Activated CD4-positive, alpha-beta T cell treated with anti-CD3 and anti-CD28 coated beads, Interleukin-2, amount 10 ng/mL, durations not matched to agents 7 days and 5 days (primary cell): ENCODE results near the gene CTIF. TPM values are rescaled to one million over a fixed set of nuclear protein-coding genes. Genes with fewer than 3 reads are reported as not detected.
A peak's percentile ranks its signal among the peaks of the same experiment; 100 is the strongest.

ENCODE experiments used
- CTCF ChIA-PET: fragments of 350-600 bp; sonication (Branson Sonifier 250); formaldehyde crosslinking; loops from one replicate; lab custom pipeline; 2021; ENCODE audit warnings: antibody characterized with exemption; lab: Charles Lee
- POLR2A ChIA-PET: fragments of 350-600 bp; sonication (Branson Sonifier 250); formaldehyde crosslinking; loops from one replicate; lab custom pipeline; 2021; ENCODE audit warnings: antibody characterized with exemption; lab: Charles Lee
- DNase-seq: peaks from one replicate; pipeline ENCODE4 v3.0.0-alpha.2; 2020
- H3K27ac Mint-ChIP-seq: one replicate; pipeline ENCODE4 v1.8.0; 2021; ENCODE audit warnings: mild to moderate bottlenecking, moderate library complexity, mixed read lengths
- H3K27me3 Mint-ChIP-seq: one replicate; pipeline ENCODE4 v1.8.0; 2021; ENCODE audit warnings: mixed read lengths
- H3K36me3 Mint-ChIP-seq: one replicate; pipeline ENCODE4 v1.8.0; 2021; ENCODE audit warnings: low read depth, mixed read lengths
- H3K4me1 Mint-ChIP-seq: one replicate; pipeline ENCODE4 v1.8.0; 2021; ENCODE audit warnings: mixed read lengths
- H3K4me3 Mint-ChIP-seq: one replicate; pipeline ENCODE4 v1.8.0; 2021; ENCODE audit warnings: mild to moderate bottlenecking, moderate library complexity, mixed read lengths
- H3K9me3 Mint-ChIP-seq: one replicate; pipeline ENCODE4 v1.8.0; 2021; ENCODE audit warnings: mixed read lengths
- total RNA-seq, 2 experiments: library from RNA; stranded (reverse); gene quantifications; one replicate each; pipeline ENCODE4 v1.2.3, GENCODE V29; 2021

Gene CTIF
- total RNA-seq, 2 experiments from 2014 or later, result 1.5 to 2.7 TPM

DNA sequence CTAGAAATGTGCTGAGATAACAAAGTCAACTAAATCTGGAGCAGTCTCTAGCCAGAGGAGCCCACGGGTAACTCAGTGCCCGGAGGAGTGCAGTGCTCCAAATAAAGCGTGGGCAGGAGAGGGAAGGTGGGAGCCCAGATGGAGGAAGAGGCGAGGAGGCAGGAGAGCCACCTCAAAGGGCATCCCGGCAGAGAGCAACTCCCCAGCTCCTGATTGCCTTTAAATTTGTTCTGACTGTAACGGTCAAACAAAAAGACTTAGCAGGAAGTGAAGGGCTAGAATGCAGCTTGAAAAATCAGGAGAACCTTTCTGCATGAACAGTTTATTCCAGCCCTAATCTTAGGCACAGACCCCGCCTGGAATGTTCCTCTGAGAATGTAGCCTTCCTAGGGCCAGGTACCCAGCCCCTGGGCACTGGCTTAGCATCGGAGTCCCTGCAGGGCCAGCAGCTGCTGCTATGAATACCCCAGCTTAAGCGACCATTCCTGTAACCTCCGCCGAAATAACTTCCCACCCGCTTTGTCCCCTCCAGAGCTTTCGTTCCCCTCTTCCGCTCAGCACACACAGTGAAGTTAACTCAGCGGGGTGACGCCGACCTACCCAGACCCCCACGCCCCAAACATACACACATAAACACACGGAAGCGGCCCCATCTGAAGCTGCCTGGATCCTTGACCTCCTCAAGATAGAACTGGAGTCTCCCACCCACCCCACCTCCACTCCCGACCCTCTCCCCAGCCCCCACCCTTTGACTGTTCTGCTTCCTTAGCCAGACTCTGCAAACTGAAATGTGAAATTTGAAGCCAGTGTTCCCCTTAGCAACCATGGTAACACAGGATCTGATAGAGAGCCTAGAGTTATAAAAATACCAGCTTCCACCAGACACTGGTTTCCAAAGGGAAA is 288.7 kb downstream of the CTIF start:
- Mint-ChIP-seq H3K9me3 (peaks cover 2% of the 10 kb centered on the region), H3K4me1 (peaks cover 13% of the 10 kb centered on the region), H3K27ac (no peak overlapping the region), H3K36me3 (peaks cover 11% of the 10 kb centered on the region), H3K27me3 (peaks cover 10% of the 10 kb centered on the region), H3K4me3 (no peak overlapping the region)
- ChIA-PET CTCF (interaction anchor here (1.3 to 2.5 kb wide), 4 partner anchors 8 to 155 kb away, joined by 3 to 10 read pairs (median 4); no protein-coding TSS in a partner anchor), POLR2A (no interaction called here)
- DNase-seq, result no peak

DNA sequence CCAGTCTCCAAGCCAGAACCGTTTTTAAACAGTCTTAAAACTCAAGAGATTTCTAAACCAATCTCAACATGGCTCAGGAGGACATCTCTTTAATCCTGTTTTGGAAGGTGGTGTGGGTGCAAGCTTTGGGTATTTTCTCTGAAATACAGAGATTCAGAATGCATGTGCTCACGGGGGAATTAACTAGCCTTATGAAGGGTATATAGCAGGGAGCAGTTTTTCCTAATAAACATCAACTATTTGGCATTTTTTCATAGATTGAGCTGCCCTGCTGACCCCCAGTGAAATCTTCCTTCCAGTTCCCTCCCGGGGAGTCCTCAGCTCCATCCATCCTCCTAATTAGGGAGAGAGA is 289.3 kb downstream of the CTIF start:
- H3K36me3 Mint-ChIP-seq, result peaks cover 11% of the 10 kb centered on the region
- DNase-seq, result no peak
- H3K9me3 Mint-ChIP-seq, result peaks cover 2% of the 10 kb centered on the region
- ChIA-PET CTCF (interaction anchor here (1.0 to 2.5 kb wide), 3 partner anchors 12 to 21 kb away, joined by 3 to 10 read pairs (median 4); no protein-coding TSS in a partner anchor), POLR2A (no interaction called here)
- H3K27ac Mint-ChIP-seq, result no peak overlapping the region
- peaks cover 20% of the 10 kb centered on the region for H3K4me1 Mint-ChIP-seq
- H3K27me3 Mint-ChIP-seq, result peaks cover 10% of the 10 kb centered on the region
- H3K4me3 Mint-ChIP-seq, result no peak overlapping the region

DNA sequence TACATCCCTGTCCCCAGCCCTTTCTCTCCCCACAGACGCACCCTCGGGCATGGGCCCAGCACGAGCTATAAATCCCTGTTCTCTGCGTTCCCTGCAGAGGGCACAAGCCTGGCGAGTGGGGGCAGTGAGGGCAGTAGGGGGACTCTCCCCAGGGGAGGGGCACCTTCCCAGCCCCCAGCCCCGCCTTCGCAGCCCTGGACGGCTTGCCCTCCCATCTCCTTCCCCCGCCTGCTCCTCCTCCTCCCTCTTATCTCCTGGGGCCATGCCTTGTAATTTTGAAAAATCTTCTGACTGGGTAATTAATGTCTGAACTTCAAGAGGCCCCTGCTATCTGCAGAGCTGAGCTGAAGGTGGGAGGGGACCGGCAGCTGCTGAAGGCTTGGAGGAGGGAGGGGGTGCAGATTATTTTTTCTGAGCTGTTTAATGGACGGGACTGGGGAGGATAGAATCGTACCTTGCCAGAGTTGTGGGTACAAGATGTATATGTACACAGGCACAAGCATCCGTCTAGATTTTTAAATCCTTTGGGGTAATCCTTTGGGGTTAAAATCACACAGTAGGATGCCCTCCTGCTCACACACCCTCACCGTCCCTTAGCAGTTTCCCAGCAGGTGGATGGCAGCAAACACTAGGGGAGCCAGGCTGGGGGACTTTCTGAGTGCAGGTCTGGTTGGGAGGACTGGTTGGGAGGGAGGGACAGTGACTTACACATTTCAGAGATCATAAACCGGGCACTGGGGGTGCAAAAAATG is 290.0 kb downstream of the CTIF start:
- no peak overlapping the region for H3K4me3 Mint-ChIP-seq

DNA sequence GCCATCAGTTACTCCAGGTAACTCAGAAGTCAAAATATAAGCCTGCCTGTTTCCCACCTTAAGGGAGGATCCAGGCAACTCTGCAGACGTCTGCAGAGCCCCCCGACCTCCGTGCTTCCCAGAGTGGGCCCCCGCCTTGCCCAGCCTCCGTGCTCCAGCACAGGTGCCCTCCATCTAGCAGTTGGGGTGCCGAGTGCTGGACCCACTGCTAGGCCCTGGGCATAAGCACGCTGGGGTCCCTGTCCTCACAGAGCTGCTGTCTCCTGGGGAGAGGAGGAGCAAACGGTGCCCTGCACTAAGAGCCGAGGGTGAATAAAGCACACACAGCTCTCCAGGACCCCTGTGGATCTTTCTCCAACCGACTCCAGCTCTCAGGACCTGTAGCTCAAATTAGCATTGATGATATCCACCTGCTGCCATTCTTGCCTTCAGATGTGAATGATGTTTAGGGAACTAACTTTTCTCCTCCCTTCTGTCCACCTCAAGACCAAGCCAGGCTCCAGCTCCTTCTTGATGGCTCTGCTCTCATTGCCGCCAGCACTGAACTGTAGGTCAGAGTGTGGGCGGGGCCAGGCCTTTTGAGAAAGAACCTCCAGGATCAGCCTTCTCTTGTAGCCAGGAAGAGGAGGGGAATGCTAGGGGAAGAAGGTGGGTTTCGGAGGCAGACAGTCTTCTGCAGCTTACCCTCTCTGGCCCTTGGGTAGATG is 290.8 kb downstream of the CTIF start:
- H3K4me1 Mint-ChIP-seq, result peaks cover 33% of the 10 kb centered on the region
- peaks cover 7% of the 10 kb centered on the region for H3K36me3 Mint-ChIP-seq
- H3K27ac Mint-ChIP-seq, result no peak overlapping the region
- no peak overlapping the region for H3K4me3 Mint-ChIP-seq
- POLR2A ChIA-PET, result no interaction called here
- no peaks in the 10 kb centered on the region for H3K9me3 Mint-ChIP-seq
- peaks cover 6% of the 10 kb centered on the region for H3K27me3 Mint-ChIP-seq
- CTCF ChIA-PET, result interaction anchor here (0.6 to 2.5 kb wide), 6 partner anchors 8 to 327 kb away, joined by 3 to 10 read pairs (median 3); no protein-coding TSS in a partner anchor
- no peak for DNase-seq

More for the DNA sequence above, 290.0 kb downstream of the CTIF start:
- Mint-ChIP-seq H3K36me3 (peaks cover 7% of the 10 kb centered on the region), H3K27me3 (peaks cover 7% of the 10 kb centered on the region), H3K9me3 (no peaks in the 10 kb centered on the region), H3K4me1 (peaks cover 26% of the 10 kb centered on the region), H3K27ac (no peak overlapping the region)
- ChIA-PET POLR2A (no interaction called here), CTCF (interaction anchor here (0.9 to 2.5 kb wide), 6 partner anchors 8 to 97 kb away, joined by 3 to 10 read pairs (median 3); no protein-coding TSS in a partner anchor)
- no peak for DNase-seq

DNA sequence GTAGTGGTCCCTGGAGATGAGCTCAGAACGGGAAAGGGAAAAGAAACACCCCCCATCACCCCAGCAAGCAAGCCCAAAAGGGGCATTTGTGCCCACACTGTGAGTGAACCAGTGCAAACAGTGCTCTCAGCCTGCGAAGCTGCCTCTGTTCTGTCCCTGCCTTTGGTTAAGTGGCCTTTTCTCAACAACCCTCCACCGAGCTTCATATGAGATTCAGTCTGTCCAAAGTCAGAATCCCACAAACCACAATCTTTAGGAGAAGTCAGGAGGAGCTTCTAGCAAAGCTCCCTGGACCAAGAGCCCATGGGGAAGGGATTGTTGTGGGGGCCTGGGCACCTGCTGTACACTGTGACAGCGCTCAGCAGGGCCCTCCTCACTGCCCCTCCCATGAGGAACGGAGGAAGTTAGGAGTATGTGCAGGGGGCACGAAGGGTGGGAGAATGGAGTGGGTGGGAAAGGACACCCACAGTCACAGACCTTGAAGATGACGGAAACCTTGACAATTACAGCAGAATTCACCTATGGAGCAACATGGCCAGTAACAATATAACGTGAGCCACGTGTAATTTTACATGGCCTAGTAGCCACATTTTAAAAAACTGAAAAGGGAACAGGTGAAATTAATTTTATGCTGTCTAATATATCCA is 292.4 kb downstream of the CTIF start:
- H3K27me3 Mint-ChIP-seq, result peaks cover 5% of the 10 kb centered on the region
- CTCF ChIA-PET, result interaction anchor here (0.6 to 2.8 kb wide), 3 partner anchors 11 to 78 kb away, joined by 3 to 11 read pairs (median 4); no protein-coding TSS in a partner anchor
- peaks cover 48% of the 10 kb centered on the region for H3K4me1 Mint-ChIP-seq
- DNase-seq, result no peak
- no peaks in the 10 kb centered on the region for H3K9me3 Mint-ChIP-seq
- no peak overlapping the region for H3K4me3 Mint-ChIP-seq
- H3K27ac Mint-ChIP-seq, result peak overlapping the region; percentile 22
- peaks cover 7% of the 10 kb centered on the region for H3K36me3 Mint-ChIP-seq
- POLR2A ChIA-PET, result no interaction called here

DNA sequence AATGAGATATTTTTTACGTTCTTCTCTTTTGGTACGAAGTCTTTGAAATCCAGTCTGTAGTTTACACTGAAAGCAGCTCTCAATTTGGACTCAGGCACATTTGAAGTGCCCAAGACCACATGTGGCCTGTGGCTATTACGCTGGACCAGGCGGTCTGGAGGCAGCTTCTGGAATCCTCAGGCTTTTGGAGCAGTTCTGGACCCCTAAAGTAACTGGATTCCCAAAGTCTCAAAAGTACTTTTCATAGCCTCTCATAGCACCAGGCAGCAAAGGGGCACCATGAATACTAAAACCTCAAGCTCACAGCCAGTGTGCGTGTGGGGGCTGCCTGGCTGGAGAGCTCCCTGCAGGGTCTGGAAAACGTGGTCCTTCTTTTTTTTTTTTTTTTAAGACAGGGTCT is 293.0 kb downstream of the CTIF start:
- Mint-ChIP-seq H3K4me3 (no peak overlapping the region), H3K27ac (no peak overlapping the region), H3K36me3 (peaks cover under 1% of the 10 kb centered on the region), H3K27me3 (no peaks in the 10 kb centered on the region), H3K9me3 (no peaks in the 10 kb centered on the region), H3K4me1 (peaks cover 51% of the 10 kb centered on the region)
- CTCF ChIA-PET, result interaction anchor here (1.2 to 2.8 kb wide), 3 partner anchors 11 to 19 kb away, joined by 3 to 11 read pairs (median 5); no protein-coding TSS in a partner anchor
- POLR2A ChIA-PET, result no interaction called here
- DNase-seq, result no peak

DNA sequence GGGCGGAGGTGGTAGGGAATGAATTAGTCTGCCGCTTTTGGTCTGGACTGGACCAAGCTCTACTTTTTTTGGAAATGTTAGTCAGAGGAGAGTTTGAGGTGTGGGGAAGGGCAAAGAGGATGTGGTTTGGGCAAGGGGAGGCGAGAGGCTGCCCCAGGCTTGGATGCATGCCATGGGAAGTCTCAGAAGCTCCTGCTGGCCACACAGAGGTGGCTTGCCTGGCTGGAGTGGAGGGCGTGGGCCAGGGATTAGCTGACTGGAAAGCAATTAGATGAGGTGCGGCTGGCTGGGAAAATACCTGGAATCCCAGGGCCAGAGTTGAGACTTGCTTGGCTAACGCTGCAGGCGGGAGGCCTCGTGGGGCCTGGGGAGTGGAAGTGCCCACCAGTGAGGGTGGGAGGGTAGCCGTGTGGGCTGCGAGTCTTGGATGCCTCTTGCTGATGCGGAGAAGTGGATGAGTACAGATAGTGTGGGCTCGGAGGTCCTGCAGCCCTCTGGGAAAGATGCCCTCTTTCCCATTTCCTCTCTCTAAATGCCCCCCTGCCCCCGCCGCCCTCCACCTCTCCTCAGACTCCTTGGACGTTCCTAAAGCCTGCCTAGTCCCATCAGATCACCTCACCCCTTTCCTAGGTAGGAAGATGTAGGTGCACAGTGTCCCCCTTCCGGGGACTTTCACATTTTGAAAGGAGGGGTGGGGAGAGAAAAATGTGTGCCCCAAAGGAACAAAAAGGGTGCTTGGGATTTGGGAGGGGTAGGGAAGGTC is 294.3 kb downstream of the CTIF start:
- no peak for DNase-seq
- H3K4me1 Mint-ChIP-seq, result peaks cover 58% of the 10 kb centered on the region
- no peaks in the 10 kb centered on the region for H3K36me3 Mint-ChIP-seq
- H3K27ac Mint-ChIP-seq, result peak overlapping the region; percentile 95
- no peaks in the 10 kb centered on the region for H3K27me3 Mint-ChIP-seq
- H3K4me3 Mint-ChIP-seq, result peak overlapping the region; percentile 77
- H3K9me3 Mint-ChIP-seq, result no peaks in the 10 kb centered on the region
- POLR2A ChIA-PET, result interaction anchor here (0.6 kb wide), 1 partner anchor 119 kb away, joined by 3 read pairs; no protein-coding TSS in a partner anchor
- CTCF ChIA-PET, result interaction anchor here (0.9 to 2.8 kb wide), 6 partner anchors 13 to 50 kb away, joined by 3 to 11 read pairs (median 4); no protein-coding TSS in a partner anchor

DNA sequence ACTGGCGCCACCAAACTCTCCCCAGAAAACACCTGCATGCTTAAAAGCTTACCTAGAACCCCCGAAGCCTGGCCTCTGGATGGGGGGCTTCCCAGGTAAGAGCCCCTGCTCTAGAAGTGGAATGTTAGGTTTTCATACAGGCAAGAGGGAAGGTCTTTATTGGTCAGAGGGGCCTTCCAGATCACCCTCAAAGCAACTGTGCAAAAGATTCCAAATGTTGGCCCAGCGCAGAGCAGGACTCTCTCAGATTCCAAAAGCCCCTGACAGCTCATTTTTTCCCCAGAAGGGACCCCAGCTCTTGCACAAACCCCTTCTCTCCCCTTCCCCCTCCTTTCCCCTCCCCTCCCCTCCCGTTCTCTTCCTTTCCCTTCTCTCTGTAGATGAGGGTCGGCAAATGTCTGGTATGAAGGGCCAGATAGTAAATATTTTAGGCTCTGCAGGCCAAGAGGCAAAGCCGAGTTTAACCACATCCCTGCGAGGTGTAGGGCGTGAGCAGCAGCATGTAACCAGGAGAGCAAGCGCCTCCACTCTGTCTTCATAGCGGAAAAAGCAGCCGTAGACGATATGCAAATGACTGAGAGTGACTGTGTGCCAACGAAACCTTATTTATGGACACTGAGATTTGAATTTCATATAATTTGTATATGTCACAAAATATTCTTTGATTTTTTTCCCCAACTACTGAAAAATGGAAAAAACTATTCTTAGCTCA is 295.0 kb downstream of the CTIF start:
- Mint-ChIP-seq H3K4me1 (peaks cover 66% of the 10 kb centered on the region), H3K27ac (peak overlapping the region; percentile 95), H3K36me3 (no peaks in the 10 kb centered on the region), H3K9me3 (no peaks in the 10 kb centered on the region), H3K4me3 (peak overlapping the region; percentile 77), H3K27me3 (no peaks in the 10 kb centered on the region)
- ChIA-PET CTCF (interaction anchor here (0.9 to 2.0 kb wide), 2 partner anchors 49 to 79 kb away, joined by 3 to 5 read pairs; no protein-coding TSS in a partner anchor), POLR2A (interaction anchor here (1.0 kb wide), 1 partner anchor 14 kb away, joined by 4 read pairs; no protein-coding TSS in a partner anchor)
- peak; percentile 73 for DNase-seq

DNA sequence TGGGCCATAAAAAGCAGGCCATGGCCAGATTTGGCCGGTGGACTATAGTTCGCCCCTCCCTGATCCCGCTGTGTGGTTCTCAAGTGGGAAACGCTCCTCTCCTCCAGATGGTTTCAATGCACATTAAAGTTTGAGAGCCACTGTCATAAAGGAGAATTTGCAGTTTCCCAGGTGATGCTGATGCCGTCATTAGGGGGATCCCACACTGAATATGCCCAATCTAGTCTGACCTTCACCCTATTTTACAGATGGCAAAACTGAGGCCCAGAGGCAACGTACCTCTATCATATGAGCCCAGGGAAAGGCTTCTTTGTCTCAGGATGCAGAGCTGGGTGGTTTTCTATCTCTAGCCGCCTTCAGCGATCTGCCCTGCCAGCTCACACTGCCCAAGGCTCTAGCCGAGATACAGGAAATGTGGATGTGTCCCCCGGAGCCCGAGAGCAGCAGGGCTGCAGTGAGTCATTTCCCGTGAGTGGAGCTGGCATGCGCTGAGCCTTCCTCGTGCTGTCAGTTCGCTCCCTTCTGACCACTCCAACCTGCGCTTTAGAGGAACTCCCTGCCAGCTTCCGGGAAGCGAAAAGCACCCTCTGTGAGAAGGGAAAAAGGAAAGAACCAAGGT is 295.7 kb downstream of the CTIF start:
- DNase-seq, result peak; percentile 77
- ChIA-PET POLR2A (interaction anchor here (1.0 kb wide), 1 partner anchor 14 kb away, joined by 4 read pairs; no protein-coding TSS in a partner anchor), CTCF (interaction anchor here (0.6 to 2.0 kb wide), 5 partner anchors 9 to 79 kb away, joined by 3 to 6 read pairs (median 4); no protein-coding TSS in a partner anchor)
- peak overlapping the region; percentile 77 for H3K4me3 Mint-ChIP-seq
- H3K4me1 Mint-ChIP-seq, result peaks cover 72% of the 10 kb centered on the region
- H3K27ac Mint-ChIP-seq, result peak overlapping the region; percentile 95
- no peaks in the 10 kb centered on the region for H3K36me3 Mint-ChIP-seq
- H3K27me3 Mint-ChIP-seq, result no peaks in the 10 kb centered on the region
- H3K9me3 Mint-ChIP-seq, result no peaks in the 10 kb centered on the region

DNA sequence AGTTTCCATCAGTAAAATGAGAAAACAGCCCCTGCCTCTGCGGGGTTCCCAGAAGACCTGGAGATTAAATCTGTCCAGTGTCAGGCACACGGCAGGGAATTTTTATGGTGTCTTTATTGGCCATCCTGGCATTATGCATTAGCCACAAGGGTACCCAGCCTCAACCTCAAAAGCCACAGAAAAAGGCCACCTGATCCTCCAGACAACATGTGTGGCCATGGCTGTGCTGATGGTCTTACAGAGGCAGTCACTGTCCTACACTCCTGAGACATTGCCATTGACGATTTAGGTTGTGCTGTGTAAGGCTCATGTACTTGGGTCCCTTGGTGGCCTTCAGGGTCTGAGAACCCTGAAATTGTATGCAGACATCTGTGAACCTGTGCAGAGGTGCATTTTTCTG is 296.3 kb downstream of the CTIF start:
- peaks cover 78% of the 10 kb centered on the region for H3K4me1 Mint-ChIP-seq
- DNase-seq, result no peak
- ChIA-PET POLR2A (interaction anchor here (1.0 kb wide), 1 partner anchor 15 kb away, joined by 4 read pairs; no protein-coding TSS in a partner anchor), CTCF (interaction anchor here (0.6 to 2.0 kb wide), 5 partner anchors 8 to 78 kb away, joined by 3 to 6 read pairs (median 4); no protein-coding TSS in a partner anchor)
- no peaks in the 10 kb centered on the region for H3K9me3 Mint-ChIP-seq
- H3K36me3 Mint-ChIP-seq, result no peaks in the 10 kb centered on the region
- peak overlapping the region; percentile 77 for H3K4me3 Mint-ChIP-seq
- peak overlapping the region; percentile 95 for H3K27ac Mint-ChIP-seq
- no peaks in the 10 kb centered on the region for H3K27me3 Mint-ChIP-seq
